Spinal cord (tissue), 10 donors: ENCODE data around the gene IVD. TPM values are rescaled to one million over a fixed set of nuclear protein-coding genes. Genes with fewer than 3 reads are reported as not detected.

ENCODE experiments used
- DNase-seq, 6 donors: peaks; one replicate each; pipeline versions ENCODE4 v3.0.0 to v3.0.0-alpha.2; 2013 to 2015; ENCODE audit warnings: low spot score in 6 of 6, low read depth in 4 of 6
- H3K27ac ChIP-seq: one replicate; pipeline ENCODE4 v1.5.1; 2013; ENCODE audit warnings: low read depth, low read length, control low read depth
- H3K27me3 ChIP-seq: one replicate; pipeline ENCODE4 v1.6.1; 2013; ENCODE audit warnings: low read length; ENCODE audit not compliant: control insufficient read depth, insufficient read depth
- H3K36me3 ChIP-seq: one replicate; pipeline ENCODE4 v1.6.1; 2013; ENCODE audit warnings: low read length; ENCODE audit not compliant: control insufficient read depth, insufficient read depth
- H3K4me1 ChIP-seq: one replicate; pipeline ENCODE4 v1.6.1; 2013; ENCODE audit warnings: low read length; ENCODE audit not compliant: control insufficient read depth, insufficient read depth
- H3K4me3 ChIP-seq: one replicate; pipeline ENCODE4 v1.5.1; 2013; ENCODE audit warnings: low read depth, low read length, control low read depth
- H3K9me3 ChIP-seq: one replicate; pipeline ENCODE4 v1.6.1; 2013; ENCODE audit warnings: low read length; ENCODE audit not compliant: control insufficient read depth, insufficient read depth
- WGBS: methylation state at CpG from one replicate; pipeline ENCODE4 v1.1.5; 2013; ENCODE audit warnings: missing lambda C conversion rate; ENCODE audit not compliant: insufficient coverage; 5-methylcytosine and 5-hydroxymethylcytosine counted together
- polyA plus RNA-seq, 2 donors: library from polyadenylated mRNA; unstranded; fragments of 120-200 nt; gene quantifications; one replicate each; pipeline ENCODE4 v1.2.1, GENCODE V29; 2013; ENCODE audit not compliant: insufficient read length in 2 of 2
- total RNA-seq, 2 donors: library from RNA; depleted of rRNA in 1 of 2; stranded (reverse); fragments of 120-200 nt in 1 of 2; fragments of >200 nt in 1 of 2; gene quantifications; one replicate each; pipeline versions ENCODE4 v1.2.3 to v1.2.4, GENCODE V29; 2013 to 2014
- donor health status: healthy.

Gene IVD
- total and polyA plus RNA-seq, 4 donors, result 45.5 to 105 (median 63.8) TPM

DNA sequence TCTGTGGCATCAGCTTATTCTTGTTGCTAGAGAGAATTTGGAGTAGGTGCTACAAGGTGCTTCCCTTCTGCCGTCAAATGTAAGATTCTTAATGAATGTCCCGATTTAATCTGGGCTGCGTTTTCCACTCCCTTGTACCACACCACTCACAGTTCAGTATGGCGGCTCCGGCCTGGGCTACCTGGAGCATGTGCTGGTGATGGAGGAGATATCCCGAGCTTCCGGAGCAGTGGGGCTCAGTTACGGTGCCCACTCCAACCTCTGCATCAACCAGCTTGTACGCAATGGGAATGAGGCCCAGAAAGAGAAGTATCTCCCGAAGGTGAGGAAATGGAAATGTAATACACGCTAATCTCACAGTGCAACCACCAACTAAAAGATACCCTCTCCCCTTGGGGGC is 4.9 kb downstream of the IVD start:
- H3K4me3 ChIP-seq, result no peak overlapping the region
- peaks cover 69% of the 10 kb centered on the region for H3K36me3 ChIP-seq
- no peak overlapping the region for H3K27ac ChIP-seq
- H3K27me3 ChIP-seq, result no peaks in the 10 kb centered on the region
- WGBS, result 100% methylated on average over 1 of the region's 11 CpGs
- no peaks in the 10 kb centered on the region for H3K9me3 ChIP-seq
- DNase-seq, result no peak
- H3K4me1 ChIP-seq, result peaks cover 19% of the 10 kb centered on the region

DNA sequence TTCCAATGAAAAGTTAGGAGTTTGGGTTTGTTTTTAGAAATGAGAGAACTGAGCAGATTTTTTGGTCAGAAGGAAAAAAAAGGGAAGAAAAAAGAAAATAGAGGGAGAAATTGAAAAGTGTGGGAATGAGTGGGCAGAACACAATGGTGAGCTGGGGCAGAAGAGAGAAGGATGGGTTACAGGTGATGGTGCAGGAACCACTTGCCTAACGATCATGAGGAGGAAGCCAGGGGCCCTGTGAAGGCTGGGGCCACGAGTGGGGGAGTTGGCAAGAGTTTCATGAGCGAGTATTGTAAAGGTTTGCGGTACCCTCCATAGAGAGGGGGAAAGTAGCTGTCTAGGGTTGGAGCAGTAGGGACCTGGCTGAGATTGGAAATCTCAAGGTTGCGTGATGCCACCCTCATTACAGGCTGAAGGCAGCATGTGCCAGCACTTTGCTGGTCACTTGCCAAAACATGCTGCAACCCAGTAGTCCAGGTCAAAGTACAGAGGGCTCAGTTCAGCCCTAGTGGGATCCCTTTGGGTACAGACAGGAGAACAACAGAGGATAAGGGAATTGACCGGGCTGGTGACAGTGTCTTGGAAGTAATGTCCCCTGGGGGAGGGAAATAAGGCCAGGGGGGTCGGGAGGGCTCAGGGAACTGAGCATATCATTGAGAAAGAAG is 6.6 kb downstream of the IVD start:
- no peak for DNase-seq
- Histone ChIP-seq H3K4me1 (peaks cover 6% of the 10 kb centered on the region), H3K36me3 (peaks cover 83% of the 10 kb centered on the region), H3K9me3 (no peaks in the 10 kb centered on the region), H3K27ac (no peak overlapping the region), H3K4me3 (no peak overlapping the region), H3K27me3 (no peaks in the 10 kb centered on the region)
- WGBS, result 88% methylated on average over 7 of the region's 7 CpGs

DNA sequence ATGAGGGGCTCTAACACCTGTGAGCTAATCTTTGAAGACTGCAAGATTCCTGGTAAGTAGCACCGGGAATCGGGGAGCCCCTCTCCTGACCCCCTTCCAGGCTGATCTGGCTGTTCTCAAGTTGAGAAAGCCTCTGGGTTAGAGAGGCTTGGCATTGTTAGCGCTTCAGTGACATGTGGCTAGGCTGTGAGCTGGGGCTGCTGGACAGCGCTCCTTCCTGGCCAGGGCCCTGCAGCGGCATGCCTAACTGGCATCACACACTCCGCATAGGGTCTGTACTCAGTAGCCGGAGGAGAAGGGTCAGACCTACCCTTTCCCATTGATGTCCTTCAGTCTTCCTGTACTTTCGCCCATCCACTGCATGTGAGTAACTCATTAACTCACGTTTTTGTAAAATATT is 7.4 kb downstream of the IVD start:
- no peak for DNase-seq
- 98% methylated on average over 7 of the region's 9 CpGs for WGBS
- Histone ChIP-seq H3K36me3 (peaks cover 85% of the 10 kb centered on the region), H3K4me1 (no peaks in the 10 kb centered on the region), H3K27ac (no peak overlapping the region), H3K27me3 (no peaks in the 10 kb centered on the region), H3K9me3 (no peaks in the 10 kb centered on the region), H3K4me3 (no peak overlapping the region)

DNA sequence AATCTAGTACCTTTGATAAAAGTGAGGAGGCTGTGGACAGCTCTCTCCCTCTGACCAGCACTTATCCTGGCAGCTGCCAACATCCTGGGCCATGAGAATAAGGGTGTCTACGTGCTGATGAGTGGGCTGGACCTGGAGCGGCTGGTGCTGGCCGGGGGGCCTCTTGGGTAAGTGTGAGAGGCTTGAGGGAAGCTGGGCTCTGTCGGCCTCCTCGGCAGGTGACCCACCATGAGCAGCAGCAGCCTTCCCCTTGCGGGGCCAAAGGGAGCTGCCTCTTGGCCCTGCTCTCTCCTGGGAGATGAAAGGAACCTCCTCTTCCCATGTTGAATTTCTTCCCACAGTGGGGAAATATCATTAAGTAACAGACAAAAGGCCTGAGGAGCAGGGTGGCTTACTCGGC is 9.2 kb downstream of the IVD start:
- no peak for DNase-seq
- Histone ChIP-seq H3K4me1 (no peaks in the 10 kb centered on the region), H3K27me3 (no peaks in the 10 kb centered on the region), H3K27ac (no peak overlapping the region), H3K9me3 (no peaks in the 10 kb centered on the region), H3K4me3 (no peak overlapping the region), H3K36me3 (peaks cover 78% of the 10 kb centered on the region)
- WGBS, result 91% methylated on average over 6 of the region's 7 CpGs

DNA sequence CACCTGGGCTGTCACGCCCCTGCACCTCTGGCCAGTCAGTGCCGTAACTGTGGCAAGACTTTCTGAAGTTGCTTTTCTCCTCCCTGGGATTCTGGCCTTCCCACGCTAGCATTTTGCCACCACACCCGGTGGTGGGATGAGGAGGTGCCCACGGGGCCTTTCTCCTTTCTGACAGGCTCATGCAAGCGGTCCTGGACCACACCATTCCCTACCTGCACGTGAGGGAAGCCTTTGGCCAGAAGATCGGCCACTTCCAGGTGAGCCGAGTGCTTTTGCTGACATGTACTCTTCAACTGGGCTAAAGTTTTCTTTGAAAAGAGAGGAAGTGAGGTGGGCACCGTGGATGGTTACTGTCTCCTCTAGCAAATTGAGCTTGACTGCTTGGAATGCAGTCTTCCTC is 9.6 kb downstream of the IVD start:
- no peak overlapping the region for H3K4me3 ChIP-seq
- no peaks in the 10 kb centered on the region for H3K9me3 ChIP-seq
- H3K27me3 ChIP-seq, result no peaks in the 10 kb centered on the region
- H3K36me3 ChIP-seq, result peaks cover 79% of the 10 kb centered on the region
- 99% methylated on average over 10 of the region's 10 CpGs for WGBS
- no peak overlapping the region for H3K27ac ChIP-seq
- no peak for DNase-seq
- no peaks in the 10 kb centered on the region for H3K4me1 ChIP-seq

DNA sequence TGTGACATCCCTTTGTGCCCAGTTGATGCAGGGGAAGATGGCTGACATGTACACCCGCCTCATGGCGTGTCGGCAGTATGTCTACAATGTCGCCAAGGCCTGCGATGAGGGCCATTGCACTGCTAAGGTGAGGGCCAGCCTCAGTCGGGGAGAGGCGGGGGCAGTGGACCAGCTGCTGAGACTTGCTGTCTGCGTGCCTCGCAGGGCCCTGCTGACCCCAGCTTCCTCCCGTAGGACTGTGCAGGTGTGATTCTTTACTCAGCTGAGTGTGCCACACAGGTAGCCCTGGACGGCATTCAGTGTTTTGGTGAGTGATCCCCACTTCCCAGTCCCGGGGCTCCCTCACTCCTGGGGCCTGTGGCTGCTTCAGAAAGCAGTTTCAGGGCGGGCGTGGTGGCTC is 10.5 kb downstream of the IVD start:
- Histone ChIP-seq H3K4me3 (no peak overlapping the region), H3K27ac (no peak overlapping the region), H3K9me3 (no peaks in the 10 kb centered on the region), H3K4me1 (no peaks in the 10 kb centered on the region), H3K36me3 (peaks cover 71% of the 10 kb centered on the region), H3K27me3 (no peaks in the 10 kb centered on the region)
- no peak for DNase-seq
- WGBS, result 95% methylated on average over 12 of the region's 14 CpGs

DNA sequence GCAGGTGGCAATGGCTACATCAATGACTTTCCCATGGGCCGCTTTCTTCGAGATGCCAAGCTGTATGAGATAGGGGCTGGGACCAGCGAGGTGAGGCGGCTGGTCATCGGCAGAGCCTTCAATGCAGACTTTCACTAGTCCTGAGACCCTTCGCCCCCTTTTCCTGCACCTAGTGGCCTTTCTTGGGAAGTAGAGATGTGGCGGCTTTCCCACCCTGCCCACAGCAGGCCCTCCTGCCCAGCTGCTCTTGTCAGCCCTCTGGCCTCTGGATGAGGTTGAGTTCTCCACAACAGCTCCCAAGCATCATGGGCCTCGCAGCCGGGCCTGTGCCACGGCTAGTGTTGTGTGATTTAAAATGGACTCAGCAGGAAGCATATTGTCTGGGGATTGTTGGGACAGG is 12.5 kb downstream of the IVD start:
- 93% methylated on average over 7 of the region's 10 CpGs for WGBS
- Histone ChIP-seq H3K4me1 (peaks cover 6% of the 10 kb centered on the region), H3K9me3 (no peaks in the 10 kb centered on the region), H3K27ac (no peak overlapping the region), H3K36me3 (peaks cover 52% of the 10 kb centered on the region), H3K4me3 (no peak overlapping the region), H3K27me3 (no peaks in the 10 kb centered on the region)
- DNase-seq, result no peak

DNA sequence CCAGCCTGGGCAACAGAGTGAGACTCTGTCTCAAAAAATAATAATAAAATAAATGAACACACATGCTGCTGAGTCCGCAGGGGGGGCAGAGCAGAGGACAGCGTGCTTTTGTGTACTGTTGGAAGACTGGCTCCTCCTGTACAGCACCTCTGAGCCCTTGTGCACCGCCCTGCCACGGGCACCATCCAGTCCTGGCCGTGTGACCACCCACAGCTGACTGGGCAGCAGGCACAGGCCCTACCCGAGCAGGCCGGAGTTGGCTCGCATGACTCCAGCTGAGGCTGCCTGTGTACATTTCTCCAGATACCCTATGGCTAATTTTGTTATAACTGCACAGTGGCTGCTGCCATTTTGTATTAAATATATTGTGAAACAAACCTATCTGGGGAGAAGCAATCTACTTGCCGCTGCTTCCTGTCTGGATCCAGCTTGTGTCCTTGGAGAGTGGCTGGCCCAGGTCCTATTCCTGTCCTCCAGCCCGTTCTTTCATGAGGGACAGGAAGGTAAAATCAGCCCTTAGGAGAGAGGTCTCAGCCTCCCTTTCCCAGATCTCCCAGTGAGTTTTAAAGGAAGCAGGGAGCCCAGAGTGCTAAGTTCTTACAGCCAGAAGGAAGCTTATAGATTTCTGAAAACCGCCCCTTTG is 14.6 kb downstream of the IVD start:
- no peak for DNase-seq
- WGBS, result 81% methylated on average over 6 of the region's 11 CpGs
- H3K27ac ChIP-seq, result no peak overlapping the region

DNA sequence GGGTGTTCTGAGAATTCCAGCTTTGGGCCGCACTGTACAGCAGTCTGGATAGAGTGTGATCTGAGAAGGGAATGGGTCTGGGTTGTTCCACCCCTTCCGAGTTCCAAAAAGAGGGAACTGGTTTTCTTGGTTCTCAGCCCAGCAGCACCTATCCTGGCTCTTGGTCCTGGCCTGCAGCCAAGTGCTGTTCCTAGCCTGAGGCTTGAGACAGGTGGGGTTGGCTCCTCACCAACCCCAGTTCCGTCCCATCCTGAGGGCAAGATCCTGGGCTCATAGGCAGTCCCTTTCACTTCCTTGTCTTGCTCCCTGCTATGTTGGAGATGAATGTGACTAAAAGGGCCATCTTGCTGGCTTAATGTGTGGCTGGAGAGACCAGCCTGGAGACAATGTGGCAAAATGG is 15.2 kb downstream of the IVD start:
- no peak overlapping the region for H3K27ac ChIP-seq
- H3K9me3 ChIP-seq, result no peaks in the 10 kb centered on the region
- peaks cover 6% of the 10 kb centered on the region for H3K4me1 ChIP-seq
- no peak overlapping the region for H3K4me3 ChIP-seq
- H3K36me3 ChIP-seq, result peaks cover 29% of the 10 kb centered on the region
- no peak for DNase-seq
- WGBS, result 50% methylated on average over 1 of the region's 3 CpGs
- H3K27me3 ChIP-seq, result no peaks in the 10 kb centered on the region

More for the DNA sequence above, 14.6 kb downstream of the IVD start:
- peaks cover 6% of the 10 kb centered on the region for H3K4me1 ChIP-seq
- no peak overlapping the region for H3K4me3 ChIP-seq
- H3K27me3 ChIP-seq, result no peaks in the 10 kb centered on the region
- H3K36me3 ChIP-seq, result peaks cover 35% of the 10 kb centered on the region
- H3K9me3 ChIP-seq, result no peaks in the 10 kb centered on the region
